Testis (tissue), 3 donors: ENCODE data around the gene SOS2. TPM values are rescaled to one million over a fixed set of nuclear protein-coding genes. Genes with fewer than 3 reads are reported as not detected.
A peak's percentile ranks its signal among the peaks of the same experiment; 100 is the strongest.

ENCODE experiments used
- DNase-seq: peaks from one replicate; pipeline ENCODE4 v3.0.0-alpha.2; 2019
- H3K27ac ChIP-seq, 2 donors: fragments of 200-600 bp; sonication (generic); one replicate each; pipeline ENCODE4 v1.5.1; 2019
- H3K27me3 ChIP-seq: fragments of 200-600 bp; sonication (generic); one replicate; pipeline ENCODE4 v1.5.1; 2019
- H3K36me3 ChIP-seq: fragments of 200-600 bp; sonication (generic); one replicate; pipeline ENCODE4 v1.5.1; 2017; ENCODE audit warnings: low read depth; ENCODE audit errors: missing control alignments
- H3K4me1 ChIP-seq: fragments of 200-600 bp; sonication (generic); one replicate; pipeline ENCODE4 v1.5.1; 2019
- H3K4me3 ChIP-seq, 2 donors: fragments of 200-600 bp; sonication (generic); one replicate each; pipeline ENCODE4 v1.5.1; 2017 to 2019
- H3K9me3 ChIP-seq: fragments of 200-600 bp; sonication (generic); one replicate; pipeline ENCODE4 v1.5.1; 2017
- CTCF ChIP-seq, 3 experiments: fragments of 450-650 bp in 2 of 3; fragments of 200-600 bp in 1 of 3; sonication (generic) in 1 of 3; IDR thresholded peaks; one replicate each; pipeline ENCODE4 v1.5.1; 2016 to 2019; ENCODE audit warnings: antibody characterized with exemption in 3 of 3, mild to moderate bottlenecking in 2 of 3, moderate library complexity in 1 of 3
- POLR2A ChIP-seq: fragments of 450-650 bp; IDR thresholded peaks from one replicate; pipeline ENCODE4 v1.6.1; 2017; ENCODE audit warnings: antibody characterized with exemption, mild to moderate bottlenecking, moderate library complexity
- WGBS, 2 donors: methylation state at CpG; one replicate each; pipeline ENCODE4 v1.1.5; 2018; 5-methylcytosine and 5-hydroxymethylcytosine counted together
- intact Hi-C: fragments of 100-400 bp; cut with DNase I; formaldehyde crosslinking; loops from one replicate; pipeline ENCODE4 v1.15.1; 2023; ENCODE audit warnings: low total_unique reads
- polyA plus RNA-seq: library from polyadenylated mRNA; stranded (reverse); fragments of 350-450 nt; fragmentation: Illumina TruSeq; extraction: RNeasy Lipid Tissue Mini Kit (QIAGEN cat#74804); gene quantifications from one replicate; pipeline ENCODE4 v1.2.3, GENCODE V29; 2014; ENCODE audit warnings: low read depth, low replicate concordance; ENCODE audit not compliant: insufficient read depth
- total RNA-seq, 2 donors: library from RNA; depleted of rRNA; stranded (reverse); fragments of >200 nt; gene quantifications; one replicate each; pipeline ENCODE4 v1.2.3, GENCODE V29; 2016

The SOS2 gene
- total and polyA plus RNA-seq, 3 donors from 2014 or later, result 48.6 to 59.7 (median 56.6) TPM

DNA sequence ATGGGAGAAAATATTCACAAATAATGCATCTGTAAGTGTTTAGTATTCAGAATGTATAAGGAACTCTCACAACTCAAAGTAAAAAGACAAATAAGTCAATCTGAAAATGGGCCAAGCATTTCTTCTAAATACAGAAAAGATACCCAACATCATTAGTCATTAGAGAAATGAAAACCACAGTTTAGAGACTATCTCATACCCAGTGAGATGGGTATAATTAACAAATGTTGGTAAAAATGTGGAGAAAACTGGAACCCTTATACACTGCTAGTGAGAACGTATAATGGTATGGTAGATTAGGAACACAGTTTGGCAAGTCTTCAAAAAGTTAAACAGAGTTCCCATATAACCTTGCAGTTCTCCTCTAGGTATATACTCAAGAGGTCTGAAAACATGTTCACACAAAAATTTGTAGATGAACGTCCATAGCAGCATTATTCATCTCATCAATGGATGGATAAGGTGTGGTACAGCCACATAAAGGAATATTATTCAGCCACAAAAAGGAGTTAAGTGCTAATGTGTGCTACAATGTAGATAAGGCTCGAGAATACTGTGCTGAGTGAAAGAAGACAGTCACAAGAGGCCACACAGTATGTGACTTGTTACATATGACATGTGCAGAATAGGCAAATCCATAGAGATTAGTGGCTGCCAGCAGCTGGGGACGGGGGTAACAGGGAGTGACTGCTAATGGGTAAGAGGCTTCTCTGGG is 120.9 kb downstream of the SOS2 start:
- H3K36me3 ChIP-seq, result no peaks in the 10 kb centered on the region
- no peak for DNase-seq
- TF ChIP-seq CTCF (IDR thresholded peaks at IDR 0.05), result no peak
- TF ChIP-seq POLR2A, result no peak
- H3K9me3 ChIP-seq, result no peaks in the 10 kb centered on the region
- no peaks in the 10 kb centered on the region for H3K4me1 ChIP-seq
- intact Hi-C loops, result no loop called here
- H3K27ac ChIP-seq, result no peak overlapping the region
- H3K27me3 ChIP-seq, result no peaks in the 10 kb centered on the region
- WGBS, 2 donors, result 75 to 84% methylated on average over 4 of the region's 4 CpGs
- no peak overlapping the region for H3K4me3 ChIP-seq

- no peak for DNase-seq
- H3K4me1 ChIP-seq, result no peaks in the 10 kb centered on the region
- intact Hi-C loops, result loop anchor here (5.0 kb wide), 1 partner anchor 242 kb away; no protein-coding TSS in a partner anchor
- H3K9me3 ChIP-seq, result no peaks in the 10 kb centered on the region
- no peak overlapping the region for H3K27ac ChIP-seq
- H3K36me3 ChIP-seq, result no peaks in the 10 kb centered on the region
- H3K4me3 ChIP-seq, result no peak overlapping the region
- no peak for TF ChIP-seq POLR2A
- peak in 2 of 3 experiments; percentile 3 to 13 for TF ChIP-seq CTCF (IDR thresholded peaks at IDR 0.05)
- WGBS, 2 donors, result 64 to 71% methylated on average over 6 of the region's 6 CpGs
- H3K27me3 ChIP-seq, result no peaks in the 10 kb centered on the region
Measured at GRCh38 chr14:50109342-50109741, 122.0 kb downstream of the SOS2 start.

DNA sequence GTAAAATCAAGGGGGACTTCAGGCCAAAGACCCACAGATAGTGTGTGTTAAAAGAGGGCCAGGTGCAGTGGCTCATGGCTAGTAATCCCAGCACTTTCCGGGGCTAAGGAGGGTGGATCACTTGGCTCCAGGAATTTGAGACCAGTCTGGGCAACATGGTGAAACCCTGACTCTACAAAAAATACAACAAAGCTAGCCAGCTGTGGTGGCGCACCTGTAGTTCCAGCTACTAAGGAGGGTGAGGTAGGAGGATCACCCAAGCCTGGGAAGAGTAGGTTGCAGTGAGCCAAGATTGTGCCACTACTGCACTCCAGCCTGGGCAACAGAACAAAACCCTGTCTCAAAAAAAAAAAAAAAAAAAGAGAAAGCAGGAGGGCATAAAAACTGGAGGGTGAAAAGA is 123.5 kb downstream of the SOS2 start:
- Histone ChIP-seq H3K27ac (no peak overlapping the region), H3K9me3 (no peaks in the 10 kb centered on the region), H3K4me3 (no peak overlapping the region), H3K36me3 (no peaks in the 10 kb centered on the region), H3K4me1 (no peaks in the 10 kb centered on the region), H3K27me3 (no peaks in the 10 kb centered on the region)
- DNase-seq, result no peak
- TF ChIP-seq CTCF (IDR thresholded peaks at IDR 0.05), result no peak
- TF ChIP-seq POLR2A, result no peak
- WGBS, 2 donors, result 71 to 74% methylated on average over 2 of the region's 2 CpGs
- intact Hi-C loops, result loop anchor here (5.0 kb wide), 1 partner anchor 241 kb away; no protein-coding TSS in a partner anchor

GRCh38 chr14:50106178-50106577 is 125.2 kb downstream of the SOS2 start:
- no peak for DNase-seq
- H3K27ac ChIP-seq, result no peak overlapping the region
- H3K4me3 ChIP-seq, result no peak overlapping the region
- no peaks in the 10 kb centered on the region for H3K36me3 ChIP-seq
- no peaks in the 10 kb centered on the region for H3K9me3 ChIP-seq
- no peak for TF ChIP-seq POLR2A
- no peak for TF ChIP-seq CTCF (IDR thresholded peaks at IDR 0.05)
- intact Hi-C loops, result loop anchor here (5.0 kb wide), 1 partner anchor 239 kb away; no protein-coding TSS in a partner anchor
- no peaks in the 10 kb centered on the region for H3K27me3 ChIP-seq
- 75 to 88% methylated on average over 4 of the region's 4 CpGs for WGBS, 2 donors
- H3K4me1 ChIP-seq, result no peaks in the 10 kb centered on the region

DNA sequence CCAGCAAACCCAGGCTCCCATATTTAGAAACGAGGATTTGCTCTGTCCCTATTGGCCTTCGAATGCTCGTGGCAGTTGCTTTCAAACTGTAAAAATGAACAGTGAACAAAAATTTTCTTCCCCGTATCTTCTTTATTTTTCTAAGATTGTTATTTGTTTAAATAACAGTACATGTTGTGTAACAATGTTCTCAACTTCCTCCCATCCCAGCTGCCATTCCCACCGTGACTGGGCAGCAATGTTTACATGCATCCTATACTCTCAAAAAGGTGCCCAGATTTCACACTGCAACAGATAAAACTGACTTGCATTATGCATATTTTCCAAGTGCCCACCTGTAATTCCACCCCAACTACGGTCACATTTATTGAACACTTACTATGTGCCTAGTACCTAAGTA is 127.8 kb downstream of the SOS2 start:
- Histone ChIP-seq H3K36me3 (no peaks in the 10 kb centered on the region), H3K27ac (no peak overlapping the region), H3K9me3 (no peaks in the 10 kb centered on the region), H3K27me3 (no peaks in the 10 kb centered on the region), H3K4me3 (no peak overlapping the region), H3K4me1 (no peaks in the 10 kb centered on the region)
- DNase-seq, result no peak
- intact Hi-C loops, result no loop called here
- TF ChIP-seq CTCF (IDR thresholded peaks at IDR 0.05) (no peak), POLR2A (no peak)
- 86 to 91% methylated on average over 6 of the region's 6 CpGs for WGBS, 2 donors
